CD1c-positive myeloid dendritic cell (primary cell): ENCODE measurements around the gene GBF1.
"Not testable (repeated sequence)": the region's sequence is repeated elsewhere in the genome, so short reads cannot be mapped to it uniquely, and the experiment has no call there.

ENCODE experiments used
- DNase-seq: peaks from one replicate; pipeline ENCODE4 v3.0.0-alpha.2; 2016; ENCODE audit errors: extremely low spot score

The GBF1 gene

GRCh38 chr10:102300912-102301311 lies 55.6 kb downstream of the GBF1 start:
- not testable (repeated sequence) for DNase-seq

DNA sequence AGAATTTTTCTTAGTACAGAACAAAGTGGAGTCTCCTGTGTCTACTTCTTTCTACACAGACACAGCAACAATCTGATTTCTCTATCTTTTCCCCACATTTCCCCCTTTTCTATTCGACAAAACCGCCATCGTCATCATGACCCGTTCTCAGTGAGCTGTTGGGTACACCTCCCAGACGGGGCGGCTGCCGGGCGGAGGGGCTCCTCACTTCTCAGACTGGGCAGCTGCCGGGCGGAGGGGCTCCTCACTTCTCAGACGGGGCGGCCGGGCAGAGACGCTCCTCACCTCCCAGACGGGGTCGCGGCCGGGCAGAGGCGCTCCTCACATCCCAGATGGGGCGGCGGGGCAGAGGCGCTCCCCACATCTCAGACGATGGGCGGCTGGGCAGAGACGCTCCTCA lies 56.0 kb downstream of the GBF1 start:
- not testable (repeated sequence) for DNase-seq

DNA sequence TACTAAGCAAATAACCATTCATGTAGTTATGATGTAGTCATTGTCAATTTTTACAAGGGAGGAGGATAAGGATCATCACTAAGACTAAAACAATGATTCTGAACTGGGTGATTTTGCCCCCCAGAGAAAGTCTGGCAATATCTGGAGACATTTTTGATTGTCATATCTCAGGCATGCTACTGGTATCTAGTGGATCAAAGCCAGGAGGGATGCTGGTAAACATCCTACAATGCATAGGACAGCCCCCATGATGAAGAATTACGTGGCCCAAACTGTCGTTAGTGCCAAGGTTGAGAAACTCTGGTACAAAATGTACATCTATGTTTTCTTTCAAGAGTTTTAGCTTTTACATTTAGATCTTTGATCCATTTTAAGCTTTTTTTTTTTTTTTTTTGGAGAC lies 57.3 kb downstream of the GBF1 start:
- no peak for DNase-seq

GRCh38 chr10:102306006-102306405 lies 60.7 kb downstream of the GBF1 start:
- no peak for DNase-seq

DNA sequence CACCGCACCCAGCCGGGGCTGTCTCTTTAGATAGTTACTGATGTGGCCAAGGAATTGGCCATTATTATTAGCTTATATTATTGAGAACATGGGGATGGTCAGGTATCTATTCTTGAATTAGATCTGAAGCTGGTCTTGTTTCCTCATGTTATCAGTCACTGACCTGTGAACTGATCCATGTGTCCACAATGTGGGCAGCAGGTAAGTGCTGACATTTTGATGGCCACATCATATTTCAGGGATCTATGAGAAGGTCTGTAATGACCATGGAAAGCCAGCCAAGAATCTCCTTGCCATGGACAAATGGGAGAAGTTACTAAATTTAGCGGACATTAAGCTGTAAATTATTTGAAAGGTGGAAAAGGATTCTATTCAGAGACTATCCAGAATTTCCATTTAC lies 61.4 kb downstream of the GBF1 start:
- DNase-seq: no peak

- not testable (repeated sequence) for DNase-seq
Observed at GRCh38 chr10:102308318-102308717, 63.0 kb downstream of the GBF1 start.

DNA sequence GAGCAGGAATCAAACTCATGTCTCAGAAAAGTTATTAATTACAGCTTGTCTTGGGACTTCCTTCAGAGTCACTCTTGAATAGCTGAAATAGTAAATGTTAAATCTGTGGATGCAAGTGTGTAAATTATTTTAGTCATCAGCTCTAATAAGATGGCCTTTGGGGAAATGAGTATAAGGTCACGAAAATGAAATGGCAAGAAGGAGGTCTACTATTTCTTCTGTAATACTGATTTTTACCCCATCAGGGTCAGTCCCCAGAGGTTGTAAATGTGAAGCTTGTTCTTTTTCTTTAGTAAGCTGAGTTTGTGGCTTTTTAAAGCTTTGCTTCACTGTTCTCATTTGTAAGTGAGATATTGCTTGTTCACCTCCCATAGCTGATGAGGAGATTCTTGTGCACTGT lies 63.9 kb downstream of the GBF1 start:
- no peak for DNase-seq

- DNase-seq: no peak
Observed at GRCh38 chr10:102309916-102310315, 64.6 kb downstream of the GBF1 start.

DNA sequence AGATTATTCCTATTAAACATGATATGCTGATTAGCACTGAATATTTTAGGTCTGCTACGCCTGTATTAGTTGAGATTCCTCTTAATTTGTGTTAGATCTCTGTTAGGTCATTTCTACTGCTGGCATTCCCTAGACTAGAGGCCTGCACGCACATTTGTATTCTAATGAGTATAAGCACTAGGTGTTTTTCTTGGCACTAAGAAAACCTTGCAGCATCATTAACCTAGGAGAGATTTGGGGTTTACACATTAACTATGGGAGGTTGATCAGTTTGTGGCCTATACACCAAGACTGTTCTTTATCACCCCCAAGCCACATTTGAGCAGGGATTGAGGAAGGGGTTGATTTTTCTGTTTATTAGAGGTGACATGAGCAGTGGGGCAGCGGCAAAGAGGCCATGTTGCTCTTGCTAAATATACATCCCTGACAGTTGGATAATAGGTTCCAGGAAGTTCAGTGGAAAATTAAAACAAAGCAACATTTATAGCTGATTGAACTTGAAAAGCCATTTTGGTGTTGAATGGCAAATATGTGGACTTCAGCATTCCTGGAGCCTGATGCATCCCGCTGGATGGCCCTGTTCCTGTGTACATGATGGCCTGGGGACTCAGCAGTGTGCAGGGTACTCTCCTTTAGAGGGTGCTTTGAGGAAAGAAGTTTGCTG lies 65.2 kb downstream of the GBF1 start:
- DNase-seq: no peak

GRCh38 chr10:102311025-102311420 lies 65.7 kb downstream of the GBF1 start:
- DNase-seq: no peak

GRCh38 chr10:102312683-102313082 lies 67.4 kb downstream of the GBF1 start:
- no peak for DNase-seq

DNA sequence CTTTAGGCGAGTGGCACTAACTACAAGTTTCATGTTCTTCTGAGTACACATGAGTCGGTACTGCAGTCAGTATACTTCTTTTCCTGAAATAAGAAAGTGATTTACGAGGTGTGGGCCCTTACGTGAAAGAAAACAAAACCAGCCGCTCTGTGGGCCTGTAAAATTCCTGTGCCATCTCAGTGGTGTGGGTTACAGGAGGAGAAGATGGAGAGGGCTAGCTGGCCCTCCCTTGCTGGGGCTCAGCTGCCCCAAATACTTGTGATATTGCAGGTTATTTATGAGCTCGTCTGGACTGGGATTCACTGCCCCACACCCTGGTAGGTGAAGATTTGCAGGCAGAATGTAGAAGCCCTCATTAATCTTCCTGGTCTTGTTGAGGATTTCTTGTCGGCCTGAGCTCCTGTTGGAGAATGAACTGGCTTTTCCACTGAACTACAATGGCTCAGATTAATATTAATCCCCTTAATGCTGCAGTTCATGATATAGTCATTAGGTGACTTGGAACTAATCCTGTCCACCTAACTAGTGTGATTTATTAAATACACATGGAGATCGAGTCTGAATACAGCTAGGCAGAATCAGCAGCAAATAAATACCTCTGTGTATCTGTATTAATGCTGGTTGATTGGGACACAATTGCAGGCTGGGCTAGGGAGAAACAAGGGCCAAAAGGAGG lies 68.0 kb downstream of the GBF1 start:
- no peak for DNase-seq

DNA sequence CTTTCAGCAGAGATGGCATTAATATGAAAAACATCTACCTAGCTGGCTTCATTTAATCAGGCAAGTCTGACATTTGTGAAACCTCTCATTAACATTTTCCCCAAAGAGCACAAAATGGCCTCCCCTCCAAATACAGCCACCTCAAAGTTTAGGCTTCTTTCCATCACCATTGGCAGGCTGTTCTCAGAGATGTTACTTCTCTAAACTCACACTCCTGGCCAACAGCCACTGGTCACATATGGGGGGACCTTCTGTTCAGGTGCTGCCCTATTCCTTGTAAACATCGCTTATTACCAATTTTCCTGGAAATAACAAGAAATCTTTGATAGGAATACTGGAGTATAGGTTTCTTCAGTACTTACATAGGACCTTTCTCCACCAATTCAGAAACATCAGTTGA lies 69.5 kb downstream of the GBF1 start:
- no peak for DNase-seq

DNA sequence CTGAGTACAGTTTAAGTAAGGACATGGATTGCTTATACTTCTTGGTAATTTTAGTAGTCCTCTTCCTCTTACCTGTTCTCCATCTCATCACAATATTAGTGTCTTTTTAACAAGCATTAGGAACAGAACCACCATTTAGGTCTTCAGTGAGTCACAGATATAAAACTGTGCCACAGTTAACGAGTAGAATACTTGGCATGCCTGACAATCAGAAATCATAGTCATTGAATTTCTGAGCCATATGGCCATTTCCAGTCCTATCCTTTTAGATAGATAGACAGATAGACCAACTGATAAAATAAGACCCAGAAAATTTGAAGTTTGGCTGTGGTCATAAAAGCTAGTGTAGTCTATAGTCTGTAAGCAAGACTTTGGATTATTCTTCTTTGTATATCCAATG lies 71.1 kb downstream of the GBF1 start:
- no peak for DNase-seq

DNA sequence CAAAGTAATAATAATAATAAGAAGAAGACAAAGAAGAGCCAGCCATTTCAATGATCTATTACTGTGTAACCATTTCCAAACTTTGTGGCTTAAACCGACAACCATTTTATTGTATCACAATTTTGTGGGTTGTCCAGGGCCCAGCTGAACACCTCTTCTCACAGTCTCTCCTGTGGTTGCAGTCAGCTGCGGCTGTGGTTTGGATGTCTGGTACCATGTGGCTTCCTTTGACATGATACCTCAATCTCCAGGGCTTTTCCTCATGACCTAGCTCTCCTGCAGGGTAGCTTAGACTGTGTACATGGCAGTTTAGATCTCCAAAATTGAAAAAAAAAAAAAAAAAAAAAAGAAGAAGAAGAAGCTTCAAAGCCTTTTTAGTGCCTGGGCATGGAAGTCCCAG lies 77.6 kb downstream of the GBF1 start:
- DNase-seq: no peak

- DNase-seq: no peak
Observed at GRCh38 chr10:102324061-102324460, 78.7 kb downstream of the GBF1 start.

DNA sequence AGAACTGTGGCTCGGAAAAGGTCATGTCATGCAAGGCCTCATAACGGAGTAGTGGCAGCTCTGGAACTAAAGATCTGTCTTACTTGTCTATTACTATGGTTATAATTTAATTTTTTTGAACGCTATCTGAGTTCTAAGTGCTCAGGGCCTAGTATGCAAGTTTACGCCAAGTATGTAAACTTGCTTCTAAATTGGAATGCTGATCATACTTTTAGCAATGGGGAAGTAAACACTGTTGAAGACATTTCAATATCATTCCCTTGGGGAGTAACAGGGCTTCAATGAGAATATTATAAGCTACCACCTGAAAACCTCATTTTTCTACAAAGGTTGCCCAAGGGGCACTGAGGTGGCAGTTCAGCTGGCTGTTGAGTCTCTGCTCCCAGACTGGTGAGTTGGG lies 80.7 kb downstream of the GBF1 start:
- no peak for DNase-seq

- no peak for DNase-seq
Observed at GRCh38 chr10:102327002-102327401, 81.7 kb downstream of the GBF1 start.

GRCh38 chr10:102327641-102328040 lies 82.3 kb downstream of the GBF1 start:
- no peak for DNase-seq

- DNase-seq: no peak
Observed at GRCh38 chr10:102332772-102333171, 87.4 kb downstream of the GBF1 start.

DNA sequence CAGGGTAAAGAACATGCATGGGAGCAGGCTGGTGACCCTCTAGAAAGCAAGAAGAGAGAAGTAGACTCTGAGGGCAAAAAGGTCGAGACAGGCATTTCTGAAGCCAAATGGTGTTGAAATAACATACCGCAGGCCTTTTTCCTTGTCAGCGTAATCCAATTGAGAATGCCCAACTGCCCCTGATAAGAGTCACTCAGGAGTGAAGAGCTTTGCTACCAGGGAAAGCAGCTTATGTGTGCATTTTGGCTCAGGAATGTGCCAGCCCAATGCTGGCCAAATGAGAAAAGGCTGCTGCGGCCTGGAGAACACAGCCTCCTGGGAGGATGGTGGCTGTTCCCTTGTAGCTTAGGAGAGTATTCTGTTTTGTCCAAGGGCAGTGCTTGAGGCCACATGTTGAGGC lies 88.8 kb downstream of the GBF1 start:
- DNase-seq: no peak

- no peak for DNase-seq
Observed at GRCh38 chr10:102335184-102335583, 89.9 kb downstream of the GBF1 start.

- DNase-seq: no peak
Observed at GRCh38 chr10:102341038-102341688, 95.8 kb downstream of the GBF1 start.
